WTC11 (cell line): ENCODE measurements around the gene RNF38.

ENCODE experiments used
- AFF4 ChIP-seq: sonication (generic); formaldehyde crosslinking; IDR thresholded peaks from 2 replicates; pipeline ENCODE4 v1.8.1; 2023; ENCODE audit warnings: mild to moderate bottlenecking, missing genetic modification reagents, borderline replicate concordance
- CTCF ChIP-seq: fragments of 200-600 bp; IDR thresholded peaks from 2 replicates; pipeline ENCODE4 v1.8.0; 2022; ENCODE audit warnings: antibody characterized with exemption
- E2F5 ChIP-seq: sonication (generic); formaldehyde crosslinking; IDR thresholded peaks from 2 replicates; pipeline ENCODE4 v1.8.1; 2022; ENCODE audit warnings: mild to moderate bottlenecking, moderate library complexity, missing genetic modification reagents
- IRF2 ChIP-seq: sonication (generic); formaldehyde crosslinking; IDR thresholded peaks from 2 replicates; pipeline ENCODE4 v1.8.0; 2022; ENCODE audit warnings: low read depth, missing genetic modification reagents, borderline replicate concordance
- MAX ChIP-seq: sonication (generic); formaldehyde crosslinking; IDR thresholded peaks from 2 replicates; pipeline ENCODE4 v1.8.0; 2022; ENCODE audit warnings: mild to moderate bottlenecking, missing genetic modification reagents
- SMAD4 ChIP-seq: sonication (generic); formaldehyde crosslinking; IDR thresholded peaks from 2 replicates; pipeline ENCODE4 v1.8.0; 2022; ENCODE audit warnings: mild to moderate bottlenecking, missing genetic modification reagents
- USF1 ChIP-seq: sonication (generic); formaldehyde crosslinking; IDR thresholded peaks from 2 replicates; pipeline ENCODE4 v1.8.0; 2022; ENCODE audit warnings: mild to moderate bottlenecking, missing genetic modification reagents

GRCh38 chr9:36444203-36444602 lies 44.1 kb upstream of the RNF38 start:
- TF ChIP-seq E2F5 (CRISPR knock-in tag) (no peak), SMAD4 (no peak), CTCF (no peak), MAX (CRISPR knock-in tag) (no peak), IRF2 (CRISPR knock-in tag) (no peak), USF1 (CRISPR knock-in tag) (no peak), AFF4 (no peak)
